PFSK-1 (cell line): ENCODE results near the gene MAGEA1.

Source experiments
- FOXP2 ChIP-seq: optimal IDR thresholded peaks from 2 replicates; pipeline ENCODE3; 2011; ENCODE audit warnings: borderline replicate concordance, control low read depth, inconsistent platforms; ENCODE audit not compliant: insufficient read depth; ENCODE audit errors: extremely low read length, extremely low read depth
- POLR2AphosphoS5 ChIP-seq: IDR thresholded peaks from 2 replicates; pipeline ENCODE4 v1.6.1; 2012; ENCODE audit warnings: low read depth, mild to moderate bottlenecking, control low read depth, low read length, moderate library complexity
- REST ChIP-seq, 2 experiments: IDR thresholded peaks; 2 replicates each; pipeline versions ENCODE4 v1.6.1 to v1.8.0; 2011 to 2012; ENCODE audit warnings: low read depth in 2 of 2, low read length in 2 of 2, control low read depth in 1 of 2, inconsistent platforms in 1 of 2, mild to moderate bottlenecking in 1 of 2, moderate library complexity in 1 of 2; ENCODE audit not compliant: insufficient read depth in 1 of 2
- SIN3A ChIP-seq: IDR thresholded peaks from 2 replicates; pipeline ENCODE4 v1.6.1; 2012; ENCODE audit warnings: mild to moderate bottlenecking, low read length, moderate library complexity, borderline replicate concordance; ENCODE audit not compliant: insufficient read depth
- TAF1 ChIP-seq: IDR thresholded peaks from 2 replicates; pipeline ENCODE4 v1.6.1; 2012; ENCODE audit warnings: low read length, control low read depth, borderline replicate concordance; ENCODE audit not compliant: insufficient read depth

The MAGEA1 gene

GRCh38 chrX:153206425-153207046 lies 27.5 kb downstream of the MAGEA1 start:
- TF ChIP-seq FOXP2, result no peak

- TF ChIP-seq FOXP2 (no peak), TAF1 (no peak), SIN3A (no peak), REST (IDR thresholded peaks at IDR 0.05; ENCODE audit: insufficient read depth in 1 of 2, low read depth in 2 of 2, low read length in 2 of 2) (no peak), POLR2AphosphoS5 (no peak)
Observed at GRCh38 chrX:153209347-153209746, 30.3 kb downstream of the MAGEA1 start.

GRCh38 chrX:153214934-153215333 lies 35.9 kb downstream of the MAGEA1 start:
- TF ChIP-seq POLR2AphosphoS5, result no peak
- TF ChIP-seq FOXP2, result no peak
- TF ChIP-seq TAF1, result no peak
- TF ChIP-seq SIN3A, result no peak
- TF ChIP-seq REST (IDR thresholded peaks at IDR 0.05; ENCODE audit: insufficient read depth in 1 of 2, low read depth in 2 of 2, low read length in 2 of 2), result no peak

GRCh38 chrX:153216926-153217325 lies 37.8 kb downstream of the MAGEA1 start:
- TF ChIP-seq POLR2AphosphoS5 (no peak), REST (IDR thresholded peaks at IDR 0.05; ENCODE audit: insufficient read depth in 1 of 2, low read depth in 2 of 2, low read length in 2 of 2) (no peak), FOXP2 (no peak), SIN3A (no peak), TAF1 (no peak)

GRCh38 chrX:153225438-153226098 lies 46.5 kb downstream of the MAGEA1 start:
- no peak for TF ChIP-seq TAF1
- TF ChIP-seq FOXP2, result no peak
- TF ChIP-seq SIN3A, result no peak
- TF ChIP-seq POLR2AphosphoS5, result no peak
- TF ChIP-seq REST (IDR thresholded peaks at IDR 0.05; ENCODE audit: insufficient read depth in 1 of 2, low read depth in 2 of 2, low read length in 2 of 2), result no peak
